ENCODE measurements around the gene ZNF638.
"Not testable (repeated sequence)": the region's sequence is repeated elsewhere in the genome, so short reads cannot be mapped to it uniquely, and the experiment has no call there.

Gene ZNF638

DNA sequence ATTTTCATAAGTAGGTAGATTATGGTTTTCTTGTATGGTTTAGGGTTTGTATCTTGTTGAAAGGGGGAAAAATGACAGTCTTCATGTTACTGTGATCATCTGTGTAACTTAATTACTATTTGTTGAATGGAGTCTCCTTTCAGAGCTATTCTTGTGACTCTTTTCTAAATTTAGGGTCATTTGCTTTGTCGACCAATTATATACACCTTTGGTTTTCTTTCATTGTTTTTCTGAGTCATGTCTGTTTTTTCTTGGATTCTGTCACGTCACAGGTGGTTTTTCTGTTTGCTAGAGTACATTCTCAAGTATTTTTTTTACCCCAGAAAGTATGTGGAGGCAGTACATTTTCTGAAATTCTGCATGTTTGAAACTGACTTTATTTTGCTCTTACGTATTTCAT lies 78.0 kb downstream of the ZNF638 start:
- DNase-seq = no peak

DNA sequence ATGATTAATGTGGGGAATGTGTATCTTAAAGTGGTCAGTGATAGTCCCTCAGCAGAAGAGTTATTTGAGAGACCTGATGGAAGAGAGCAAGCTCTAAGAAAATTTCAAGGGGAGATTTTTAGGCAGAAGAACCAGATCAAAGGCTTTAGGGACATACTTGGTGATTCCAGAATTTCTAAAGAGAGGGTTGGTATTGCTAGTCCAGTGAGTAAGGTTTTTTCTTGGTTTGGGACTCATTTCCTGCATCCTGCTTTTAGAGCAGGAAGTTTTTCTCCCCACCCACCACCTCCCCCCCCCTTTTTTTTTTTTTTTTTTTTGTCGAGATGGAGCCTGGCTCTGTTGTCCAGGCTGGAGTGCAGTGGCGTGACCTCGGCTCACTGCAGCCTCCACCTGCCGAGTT lies 79.1 kb downstream of the ZNF638 start:
- DNase-seq = no peak

DNA sequence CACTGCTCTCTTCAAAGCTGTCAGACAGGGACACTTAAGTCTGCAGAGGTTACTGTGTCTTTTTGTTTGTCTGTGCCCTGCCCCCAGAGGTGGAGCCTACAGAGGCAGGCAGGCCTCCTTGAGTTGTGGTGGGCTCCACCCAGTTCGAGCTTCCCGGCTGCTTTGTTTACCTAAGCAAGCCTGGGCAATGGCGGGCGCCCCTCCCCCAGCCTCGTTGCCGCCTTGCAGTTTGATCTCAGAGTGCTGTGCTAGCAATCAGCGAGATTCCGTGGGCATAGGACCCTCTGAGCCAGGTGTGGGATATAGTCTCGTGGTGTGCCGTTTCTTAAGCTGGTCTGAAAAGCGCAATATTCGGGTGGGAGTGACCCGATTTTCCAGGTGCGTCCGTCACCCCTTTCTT lies 85.3 kb downstream of the ZNF638 start:
- not testable (repeated sequence) for DNase-seq

- DNase-seq = no peak
These were observed 86.0 kb downstream of the ZNF638 start for GRCh38 chr2:71417300-71418202.

DNA sequence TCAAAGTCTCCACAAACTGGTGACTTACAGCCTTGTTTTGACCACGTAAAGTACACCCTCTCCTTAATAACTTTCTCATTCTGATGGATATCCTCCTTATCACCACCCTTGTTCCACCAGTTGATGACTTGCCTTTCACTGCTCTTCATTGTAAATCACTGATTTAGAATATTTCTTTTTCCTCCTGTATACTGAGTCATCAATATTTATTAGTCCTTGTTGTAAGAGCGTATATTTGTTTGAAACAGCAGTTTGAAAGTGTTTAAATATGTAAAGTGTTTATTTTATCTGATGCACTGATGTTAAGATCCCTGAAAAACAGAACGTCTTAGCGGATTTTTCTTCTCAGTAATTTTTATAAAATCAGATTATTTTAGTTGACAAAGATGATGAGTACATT lies 87.6 kb downstream of the ZNF638 start:
- DNase-seq = no peak

- DNase-seq = no peak
These were observed 88.4 kb downstream of the ZNF638 start for GRCh38 chr2:71419976-71420375.

DNA sequence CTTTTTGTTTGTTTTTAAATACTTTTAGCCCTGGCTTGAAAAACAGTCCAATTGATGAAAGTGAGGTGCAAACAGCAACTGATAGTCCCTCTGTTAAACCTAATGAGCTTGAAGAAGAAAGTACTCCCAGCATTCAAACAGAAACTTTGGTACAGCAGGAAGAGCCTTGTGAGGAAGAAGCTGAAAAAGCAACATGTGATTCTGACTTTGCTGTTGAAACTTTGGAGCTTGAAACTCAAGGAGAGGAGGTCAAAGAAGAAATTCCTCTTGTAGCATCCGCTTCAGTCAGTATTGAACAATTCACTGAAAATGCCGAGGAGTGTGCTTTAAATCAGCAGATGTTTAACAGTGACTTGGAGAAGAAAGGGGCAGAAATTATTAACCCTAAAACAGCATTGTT lies 91.2 kb downstream of the ZNF638 start:
- no peak for DNase-seq

DNA sequence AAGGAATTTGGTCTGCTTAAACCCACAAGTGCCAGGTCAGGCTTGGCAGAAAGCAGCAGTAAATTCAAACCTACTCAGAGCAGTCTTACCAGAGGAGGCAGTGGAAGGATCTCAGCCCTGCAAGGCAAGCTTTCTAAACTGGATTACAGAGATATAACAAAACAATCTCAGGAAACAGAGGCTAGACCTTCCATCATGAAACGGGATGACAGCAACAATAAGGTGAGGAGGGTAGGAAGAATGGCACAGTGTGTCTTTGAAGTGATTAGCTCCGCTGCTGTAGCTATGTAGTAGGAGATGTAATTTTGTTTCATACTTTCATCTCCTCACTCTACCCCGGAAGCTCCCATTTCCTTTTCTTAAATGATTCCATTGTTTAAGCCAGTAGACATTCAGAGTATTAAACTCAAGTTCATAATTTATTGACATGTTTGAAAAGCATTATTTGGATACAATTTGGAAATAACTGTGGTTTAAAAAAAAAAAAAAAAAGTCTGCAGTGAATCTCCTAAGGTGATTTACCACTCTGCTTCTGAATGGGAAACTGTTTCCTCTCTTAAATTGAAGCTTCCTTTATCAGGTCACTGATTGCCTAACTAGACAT lies 92.3 kb downstream of the ZNF638 start:
- DNase-seq = no peak

DNA sequence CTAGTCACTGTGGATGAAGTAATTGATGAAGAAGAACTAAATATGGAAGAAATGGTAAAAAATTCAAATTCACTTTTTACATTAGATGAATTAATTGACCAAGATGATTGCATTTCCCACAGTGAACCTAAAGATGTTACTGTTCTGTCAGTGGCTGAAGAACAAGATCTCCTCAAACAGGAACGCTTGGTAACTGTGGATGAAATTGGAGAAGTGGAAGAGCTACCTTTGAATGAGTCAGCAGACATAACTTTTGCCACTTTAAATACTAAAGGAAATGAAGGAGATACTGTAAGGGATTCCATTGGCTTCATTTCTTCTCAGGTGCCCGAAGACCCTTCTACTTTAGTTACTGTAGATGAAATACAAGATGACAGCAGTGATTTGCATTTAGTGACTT lies 95.1 kb downstream of the ZNF638 start:
- DNase-seq = no peak

DNA sequence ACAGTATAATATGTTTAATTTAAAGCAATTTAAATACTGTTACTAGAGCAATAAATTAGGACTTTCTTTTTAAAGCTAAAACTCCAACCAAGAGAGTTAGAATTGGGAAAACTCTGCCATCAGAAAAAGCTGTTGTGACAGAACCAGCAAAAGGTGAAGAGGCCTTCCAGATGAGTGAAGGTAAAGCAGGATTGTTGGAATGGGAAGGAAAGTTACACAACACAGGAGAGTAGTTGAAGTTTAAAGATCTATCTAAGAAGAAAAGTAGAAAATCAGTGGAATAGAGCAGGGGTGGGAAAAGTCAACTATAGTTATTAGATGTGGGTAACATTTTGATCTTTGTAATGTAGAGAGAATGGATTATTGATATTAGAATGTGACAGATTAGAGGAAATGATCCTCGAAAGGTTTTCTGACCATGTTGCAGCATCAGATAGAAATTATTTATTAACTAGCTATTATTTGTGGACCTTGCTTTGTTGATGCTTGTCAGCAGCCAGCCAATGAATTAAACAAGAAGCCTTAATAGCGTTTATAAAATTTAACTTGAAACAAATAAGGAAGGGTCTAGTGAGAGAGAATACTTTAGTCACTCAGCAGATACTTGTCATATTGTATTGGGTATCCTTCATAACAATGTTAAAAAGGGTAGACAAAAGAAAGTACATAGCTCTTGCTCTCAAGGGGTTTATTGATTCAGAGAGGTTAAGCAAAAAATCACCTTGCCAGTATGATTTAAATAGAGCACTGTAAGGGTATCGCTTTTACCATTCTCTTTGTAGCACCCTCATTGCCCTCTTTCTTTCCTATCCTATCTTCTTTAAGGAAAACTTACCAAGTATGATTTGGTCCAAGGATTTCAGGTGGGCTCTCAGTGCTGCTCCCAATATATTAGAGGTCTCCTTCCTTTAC lies 97.1 kb downstream of the ZNF638 start:
- DNase-seq = no peak

DNA sequence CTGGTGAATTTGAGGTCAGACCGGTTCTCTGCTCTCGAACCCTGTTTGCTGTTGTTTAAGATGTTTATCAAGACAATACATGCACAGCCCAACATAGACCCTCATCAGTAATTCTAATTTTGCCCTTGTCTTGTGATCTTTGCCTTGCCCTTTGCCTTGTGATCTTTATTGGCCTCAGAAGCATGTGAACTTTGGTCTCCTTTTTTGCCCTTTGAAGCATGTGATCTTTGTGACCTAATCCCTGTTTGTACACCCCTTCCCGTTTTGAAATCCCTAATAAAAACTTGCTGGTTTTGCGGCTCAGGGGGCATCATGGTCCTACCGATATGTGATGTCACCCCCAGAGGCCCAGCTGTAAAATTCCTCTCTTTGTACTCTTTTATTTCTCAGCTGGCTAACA lies 113.6 kb downstream of the ZNF638 start:
- DNase-seq = not testable (repeated sequence)

DNA sequence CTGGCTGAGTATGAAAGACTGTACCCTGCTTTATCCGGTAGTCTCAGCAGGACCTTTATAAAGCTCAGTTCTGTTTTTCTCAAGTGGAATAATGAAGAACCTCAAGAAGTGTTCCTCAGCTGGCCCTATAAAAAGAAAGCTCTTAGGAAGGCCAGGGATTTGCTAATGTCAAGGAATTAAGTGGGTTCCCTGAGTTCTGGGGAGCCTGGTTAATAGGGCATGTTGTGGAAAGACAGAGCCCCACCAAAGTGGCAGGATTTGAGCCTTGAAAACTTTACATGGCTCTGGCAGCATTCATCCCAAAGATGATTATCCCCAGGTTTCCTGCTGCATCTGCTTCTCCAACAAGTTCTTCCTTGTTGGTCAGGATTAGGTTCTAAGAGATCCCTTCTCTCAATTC lies 114.9 kb downstream of the ZNF638 start:
- no peak for DNase-seq

DNA sequence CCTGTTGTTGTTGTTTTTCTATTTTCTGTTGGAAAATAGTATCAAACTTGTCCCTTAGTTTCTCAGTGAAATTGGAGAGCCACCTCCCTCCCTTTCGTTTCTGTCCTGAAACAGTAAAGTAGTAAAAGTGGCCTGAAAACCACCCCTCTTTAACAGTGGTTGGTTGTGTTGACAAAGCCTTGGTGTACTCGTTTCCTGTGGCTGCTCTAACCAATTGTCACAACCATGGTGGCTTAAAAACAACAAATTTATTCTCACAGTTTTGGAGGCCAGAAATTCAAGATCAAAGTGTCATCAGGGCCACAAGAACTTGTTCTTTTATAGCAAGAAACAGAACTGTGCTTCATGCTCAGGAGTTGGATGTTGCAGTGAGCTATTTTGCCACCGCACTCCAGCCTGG lies 117.8 kb downstream of the ZNF638 start:
- DNase-seq = no peak

DNA sequence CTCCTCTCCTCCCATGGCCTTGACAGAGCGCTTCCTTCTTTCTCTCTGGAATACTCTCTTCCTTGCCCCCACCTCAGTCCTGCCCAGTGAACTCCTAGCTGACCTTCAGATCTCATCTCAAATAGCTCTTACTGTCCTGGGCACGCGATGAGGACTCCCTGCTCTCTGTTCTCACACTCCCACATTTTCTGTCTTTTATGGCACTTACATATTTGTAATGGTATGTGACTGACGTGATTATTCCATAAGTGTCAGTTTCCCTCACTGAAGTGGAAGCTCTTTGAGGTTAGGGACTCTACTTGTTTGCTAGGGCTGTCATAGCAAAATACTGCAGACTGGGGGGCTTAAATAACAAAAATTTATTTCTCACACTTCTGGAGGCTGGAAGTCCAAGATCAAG lies 120.1 kb downstream of the ZNF638 start:
- DNase-seq = no peak

- no peak for DNase-seq
These were observed 121.0 kb downstream of the ZNF638 start for GRCh38 chr2:71452565-71452964.

- no peak for DNase-seq
These were observed 122.0 kb downstream of the ZNF638 start, which contains the start of gene DYSF for GRCh38 chr2:71453404-71454220. DYSF (plus strand) TSS chr2:71453561.

DNA sequence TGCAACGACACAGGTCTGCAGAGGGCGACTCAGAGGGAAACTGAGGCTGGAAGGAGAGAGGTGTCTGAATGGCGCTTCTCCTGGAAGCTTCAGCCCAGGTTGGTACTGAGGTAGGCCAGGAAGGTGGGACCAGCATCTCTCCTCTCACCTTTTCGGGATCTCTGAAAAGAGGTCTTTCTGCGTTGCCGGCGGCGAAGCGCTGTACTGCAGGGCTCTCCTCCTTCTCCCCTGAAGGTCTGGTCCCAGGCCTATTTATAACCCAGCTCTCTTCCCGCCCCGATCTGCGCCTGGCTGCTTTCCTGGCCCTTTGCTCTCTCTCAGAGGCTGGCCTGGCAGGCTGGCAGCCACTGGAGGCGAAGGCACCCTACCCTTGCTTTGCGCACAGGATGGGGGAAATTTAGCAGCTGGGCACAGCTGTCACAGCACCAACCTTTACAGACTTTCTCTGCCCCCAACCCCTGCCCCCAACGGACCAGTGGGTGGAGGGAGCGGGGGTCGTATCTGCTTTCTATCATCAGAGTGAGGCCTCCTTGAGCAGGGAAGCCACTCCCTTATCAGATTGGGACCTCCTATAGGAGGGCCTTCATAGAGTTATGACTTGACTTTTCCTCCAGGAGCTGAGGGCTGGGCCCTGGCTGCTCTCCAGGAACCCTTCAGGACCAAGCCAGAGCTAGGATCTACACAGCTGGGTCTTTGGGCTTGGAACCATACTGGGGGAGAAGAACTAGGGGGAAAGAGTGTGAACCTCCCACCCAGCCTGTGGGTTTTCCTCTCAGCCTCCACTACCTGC lies 122.8 kb downstream of the ZNF638 start:
- DNase-seq = no peak

DNA sequence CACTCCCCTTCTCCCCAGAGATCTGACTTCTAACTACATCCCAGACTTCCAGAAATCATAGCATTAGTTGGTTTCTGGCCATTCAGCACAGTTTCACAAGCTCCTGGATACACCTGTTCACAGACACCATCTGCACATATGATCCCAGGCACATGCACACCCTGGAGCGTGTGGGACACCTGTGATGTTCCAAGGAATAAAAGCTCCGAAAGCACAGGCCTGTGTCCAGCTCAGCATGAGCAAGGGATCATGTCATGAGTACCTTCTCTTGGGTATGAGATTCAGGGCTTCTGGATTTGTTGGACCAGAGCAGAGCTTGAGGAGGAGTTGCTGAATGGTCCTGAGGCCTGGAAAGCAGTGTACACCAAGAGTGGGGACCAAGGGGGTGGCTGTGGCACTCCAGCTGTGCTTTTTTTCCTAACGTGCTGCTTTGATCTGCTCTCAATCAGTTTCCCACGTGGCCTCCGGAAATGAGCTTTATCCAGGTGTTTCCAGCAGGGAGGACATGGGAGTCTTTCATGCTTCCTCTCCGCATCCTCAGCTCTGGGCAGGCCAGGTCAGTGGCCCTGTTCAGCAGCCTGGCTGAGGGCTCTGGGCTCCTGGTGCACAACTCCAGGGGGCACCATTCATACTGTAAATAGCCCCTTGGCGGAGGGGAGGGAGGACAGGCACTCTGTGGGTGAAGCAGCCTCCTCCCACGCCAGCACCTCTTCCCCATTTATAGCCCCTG lies 123.6 kb downstream of the ZNF638 start:
- DNase-seq = no peak

GRCh38 chr2:71455741-71456569 lies 124.4 kb downstream of the ZNF638 start:
- DNase-seq = no peak

GRCh38 chr2:71456617-71457016 lies 125.0 kb downstream of the ZNF638 start:
- DNase-seq = no peak

All from activated CD4-positive, alpha-beta T cell treated with anti-CD3 and anti-CD28 coated beads for 4 hours (primary cell).